Measurements from ENCODE around the gene IGLL5. TPM values are rescaled to one million over a fixed set of nuclear protein-coding genes. Genes with fewer than 3 reads are reported as not detected.

IGLL5 gene
- total RNA-seq, 1 experiment from 2014 or later: not detected

- Mint-ChIP-seq H3K4me1 (ENCODE audit: low read depth, unreplicated experiment) (no peaks in the 10 kb centered on the region), H3K9me3 (ENCODE audit: low read depth, unreplicated experiment) (no peaks in the 10 kb centered on the region), H3K36me3 (ENCODE audit: insufficient read depth, unreplicated experiment) (no peaks in the 10 kb centered on the region), H3K27ac (ENCODE audit: unreplicated experiment) (no peak overlapping the region), H3K27me3 (ENCODE audit: unreplicated experiment) (peaks cover 85% of the 10 kb centered on the region), H3K4me3 (ENCODE audit: low read depth, unreplicated experiment) (no peak overlapping the region)
- no TSS peak for BruUV-seq (replicated peaks)
- intact Hi-C loops (cut with micrococcal nuclease; ENCODE audit: unreplicated experiment): no loop called here
- no peak for TF ChIP-seq CTCF (IDR thresholded peaks at IDR 0.05; ENCODE audit: unreplicated experiment)
- CTCF ChIA-PET: interaction anchor here (0.6 kb wide), 1 partner anchor 24 kb away, joined by 3 read pairs; no protein-coding TSS in a partner anchor
- DNase-seq: no peak
Observed at GRCh38 chr22:22945195-22945594, 57.6 kb downstream of the IGLL5 start.

Small RNAs within 50 kb of the gene (microRNA-seq; reads per million reads assigned to microRNA genes)
- gene MIR5571: not detected

Other genes with a start within 250 kb of the IGLL5 start
- gene GGTLC2, start 243.2 kb upstream of the IGLL5 start, total RNA-seq (2022): not detected in 2 replicates
- gene GNAZ, start 182.7 kb downstream of the IGLL5 start, total RNA-seq (2022): 6.0 and 7.3 TPM in 2 replicates